Measurements from ENCODE around the gene ABHD16A.
A peak's percentile ranks its signal among the peaks of the same experiment; 100 is the strongest.

ABHD16A gene

GRCh38 chr6:31737991-31738979 is 35.2 kb upstream of the ABHD16A start:
- TF ChIP-seq CTCF (IDR thresholded peaks at IDR 0.05): no peak
- intact Hi-C loops (cut with DNase I; ENCODE audit: low total_unique reads): loop anchor here (5.0 kb wide), 1 partner anchor 36 kb away; the partner anchor contains the start of gene ABHD16A
- Histone ChIP-seq H3K4me1 (peaks cover 0 to 48% (median 28%) of the 10 kb centered on the region in 4 donors), H3K4me3 (no peak overlapping the region), H3K27me3 (no peaks in the 10 kb centered on the region), H3K9me3 (no peaks in the 10 kb centered on the region), H3K27ac (peak overlapping the region in 1 of 2 donors; percentile 19), H3K36me3 (peaks cover 10 to 11% (median 10%) of the 10 kb centered on the region in 3 donors)
- DNase-seq: peak in 1 of 2 donors; percentile 56

- intact Hi-C loops (cut with DNase I; ENCODE audit: low total_unique reads): loop anchor here (5.0 kb wide), 1 partner anchor 35 kb away; the partner anchor contains the start of gene ABHD16A
- H3K36me3 ChIP-seq: peaks cover 18 to 19% (median 18%) of the 10 kb centered on the region in 3 donors
- no peaks in the 10 kb centered on the region for H3K9me3 ChIP-seq
- TF ChIP-seq CTCF (IDR thresholded peaks at IDR 0.05): no peak
- H3K27me3 ChIP-seq: no peaks in the 10 kb centered on the region
- H3K4me3 ChIP-seq: no peak overlapping the region
- peak overlapping the region; percentile 86 to 96 for H3K27ac ChIP-seq
- peaks cover 0 to 48% (median 28%) of the 10 kb centered on the region in 4 donors for H3K4me1 ChIP-seq
- DNase-seq: no peak
Observed at GRCh38 chr6:31737315-31737990, 34.3 kb upstream of the ABHD16A start.

GRCh38 chr6:31736768-31737314 is 33.7 kb upstream of the ABHD16A start:
- no peak for DNase-seq
- Histone ChIP-seq H3K27me3 (no peaks in the 10 kb centered on the region), H3K36me3 (peaks cover 24 to 25% (median 25%) of the 10 kb centered on the region in 3 donors), H3K9me3 (no peaks in the 10 kb centered on the region), H3K4me1 (peaks cover 0 to 48% (median 28%) of the 10 kb centered on the region in 4 donors), H3K4me3 (peak overlapping the region; percentile 64 to 87), H3K27ac (peak overlapping the region; percentile 86 to 96)
- intact Hi-C loops (cut with DNase I; ENCODE audit: low total_unique reads): loop anchor here (5.0 kb wide), 1 partner anchor 35 kb away; the partner anchor contains the start of gene ABHD16A
- TF ChIP-seq CTCF (IDR thresholded peaks at IDR 0.05): no peak

- Histone ChIP-seq H3K27me3 (no peaks in the 10 kb centered on the region), H3K4me1 (peaks cover 0 to 48% (median 28%) of the 10 kb centered on the region in 4 donors), H3K36me3 (peaks cover 31 to 32% (median 31%) of the 10 kb centered on the region in 3 donors), H3K9me3 (no peaks in the 10 kb centered on the region), H3K27ac (peak within 1 kb of the TSS; percentile 86 to 96), H3K4me3 (peak within 1 kb of the TSS; percentile 64 to 87)
- no peak for TF ChIP-seq CTCF (IDR thresholded peaks at IDR 0.05)
- intact Hi-C loops (cut with DNase I; ENCODE audit: low total_unique reads): loop anchor here (5.0 kb wide), 1 partner anchor 34 kb away; the partner anchor contains the start of gene ABHD16A
- peak; percentile 92 to 95 for DNase-seq
Observed at GRCh38 chr6:31736021-31736767, 33.1 kb upstream of the ABHD16A start, which contains the start of gene CLIC1. CLIC1 (minus strand) TSS chr6:31736530; CDS start chr6:31736300, 230 bp downstream.

Measured in tibial artery (tissue), 4 donors.